Ovary (tissue), 3 donors: ENCODE data around the gene POU6F2.

ENCODE experiments used
- CTCF ChIP-seq, 3 donors: fragments of 450-650 bp in 2 of 3; fragments of 200-600 bp in 1 of 3; IDR thresholded peaks; one replicate each; pipeline versions ENCODE4 v1.5.1 to v1.8.0; 2016 to 2022; ENCODE audit warnings: antibody characterized with exemption in 3 of 3, mild to moderate bottlenecking in 1 of 3
- EP300 ChIP-seq: sonication (generic); formaldehyde crosslinking; IDR thresholded peaks from one replicate; pipeline ENCODE4 v1.6.1; 2017; ENCODE audit warnings: antibody characterized with exemption
- POLR2A ChIP-seq: fragments of 450-650 bp; IDR thresholded peaks from one replicate; pipeline ENCODE4 v1.6.1; 2017; ENCODE audit warnings: antibody characterized with exemption, mild to moderate bottlenecking, moderate library complexity
- donor health status: DM: no; HTN: no; CAD: no.

- TF ChIP-seq POLR2A (no peak), CTCF (IDR thresholded peaks at IDR 0.05) (no peak), EP300 (no peak)
These were observed 291.3 kb downstream of the POU6F2 start for GRCh38 chr7:39269034-39269433.
